HG02798 (cell line): ENCODE data around the gene PLS1.
"Not testable (repeated sequence)": the region's sequence is repeated elsewhere in the genome, so short reads cannot be mapped to it uniquely, and the experiment has no call there.

Experiments used
- ATAC-seq: cut with Tn5 transposase; IDR thresholded peaks from one replicate; pipeline ENCODE4 v1.9.1; 2021; ENCODE audit warnings: mild to moderate bottlenecking; ENCODE audit not compliant: unreplicated experiment, poor library complexity

The PLS1 gene, protein sequence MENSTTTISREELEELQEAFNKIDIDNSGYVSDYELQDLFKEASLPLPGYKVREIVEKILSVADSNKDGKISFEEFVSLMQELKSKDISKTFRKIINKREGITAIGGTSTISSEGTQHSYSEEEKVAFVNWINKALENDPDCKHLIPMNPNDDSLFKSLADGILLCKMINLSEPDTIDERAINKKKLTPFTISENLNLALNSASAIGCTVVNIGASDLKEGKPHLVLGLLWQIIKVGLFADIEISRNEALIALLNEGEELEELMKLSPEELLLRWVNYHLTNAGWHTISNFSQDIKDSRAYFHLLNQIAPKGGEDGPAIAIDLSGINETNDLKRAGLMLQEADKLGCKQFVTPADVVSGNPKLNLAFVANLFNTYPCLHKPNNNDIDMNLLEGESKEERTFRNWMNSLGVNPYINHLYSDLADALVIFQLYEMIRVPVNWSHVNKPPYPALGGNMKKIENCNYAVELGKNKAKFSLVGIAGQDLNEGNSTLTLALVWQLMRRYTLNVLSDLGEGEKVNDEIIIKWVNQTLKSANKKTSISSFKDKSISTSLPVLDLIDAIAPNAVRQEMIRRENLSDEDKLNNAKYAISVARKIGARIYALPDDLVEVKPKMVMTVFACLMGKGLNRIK

DNA sequence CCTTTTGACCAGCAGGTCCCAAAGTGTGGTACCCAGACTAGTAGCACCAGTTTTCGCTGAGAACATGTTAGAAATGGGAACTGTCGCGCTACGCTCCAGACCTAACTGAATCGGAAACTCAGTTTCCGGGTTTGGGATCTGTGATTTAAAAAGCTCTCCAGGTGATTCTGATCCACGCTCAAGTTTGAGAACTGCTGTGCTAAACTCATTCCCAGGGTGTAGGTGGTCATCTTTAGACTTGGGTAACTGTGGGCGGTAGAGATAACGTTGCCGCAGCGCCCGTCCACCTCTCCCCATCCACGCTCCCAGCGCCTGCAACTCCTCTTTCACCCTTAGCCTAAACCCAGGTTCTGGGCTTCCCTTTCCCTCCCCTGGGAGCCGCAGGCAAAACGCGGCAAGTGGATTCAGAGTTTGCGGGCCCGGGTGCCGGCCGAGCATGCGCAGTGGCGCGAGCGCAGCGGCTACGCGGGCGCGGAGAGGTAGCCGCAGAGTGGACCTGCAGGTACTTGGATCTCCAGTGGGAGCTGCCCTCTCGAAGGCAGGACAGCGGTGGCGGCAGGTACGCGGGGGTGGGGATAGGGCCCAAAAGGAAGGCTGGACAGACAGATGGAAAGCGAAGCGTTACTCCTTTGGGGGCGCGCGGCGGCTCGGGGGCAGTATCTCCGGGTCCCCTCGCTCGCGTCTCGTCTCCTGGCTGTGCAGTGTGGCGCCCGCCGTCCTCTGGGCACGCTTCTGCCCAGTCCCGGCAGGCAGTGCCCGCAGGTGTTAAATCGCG, at the start of gene PLS1:
PLS1 (plus strand) TSS at position 443 of the 775 bp plus-strand sequence. CDS start 67,845 bp downstream, outside the sequence.
- ATAC-seq, result peak; percentile 95

DNA sequence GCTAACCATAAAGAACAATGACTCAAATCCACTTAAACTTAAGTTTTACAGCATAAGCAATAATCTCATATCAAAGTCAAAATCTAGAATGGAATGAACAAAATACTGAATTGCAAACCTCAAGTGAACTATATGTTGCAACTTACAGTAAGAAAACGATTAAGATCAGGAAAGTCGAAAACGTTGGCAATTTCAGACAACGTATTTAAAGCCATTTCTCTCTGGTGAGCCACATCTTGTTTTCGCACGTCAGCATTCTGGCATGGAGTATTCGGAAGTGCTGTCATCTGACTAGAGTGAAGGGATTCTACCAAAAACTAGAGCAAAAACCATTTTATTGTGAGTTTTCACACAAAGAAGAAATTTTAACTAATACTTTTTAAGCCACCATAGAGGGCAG, 46.2 kb upstream of the PLS1 start:
- ATAC-seq, result no peak

DNA sequence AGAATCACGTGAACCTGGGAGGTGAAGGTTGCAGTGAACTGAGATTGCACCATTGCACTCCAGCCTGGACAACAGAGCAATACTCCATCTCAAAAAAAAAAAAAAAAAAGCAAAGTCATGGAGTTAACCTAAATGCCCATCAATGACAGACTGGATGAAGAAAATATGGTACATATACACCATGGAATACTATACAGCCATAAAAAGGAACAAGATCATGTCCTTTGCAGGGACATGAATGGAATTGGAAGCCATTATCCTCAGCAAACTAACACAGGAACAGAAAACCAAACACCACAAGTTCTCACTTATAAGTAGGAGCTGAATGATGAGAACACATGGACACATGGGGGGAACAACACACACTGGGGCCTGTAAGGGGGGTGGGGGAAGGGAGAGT, 43.6 kb upstream of the PLS1 start:
- ATAC-seq, result not testable (repeated sequence)

DNA sequence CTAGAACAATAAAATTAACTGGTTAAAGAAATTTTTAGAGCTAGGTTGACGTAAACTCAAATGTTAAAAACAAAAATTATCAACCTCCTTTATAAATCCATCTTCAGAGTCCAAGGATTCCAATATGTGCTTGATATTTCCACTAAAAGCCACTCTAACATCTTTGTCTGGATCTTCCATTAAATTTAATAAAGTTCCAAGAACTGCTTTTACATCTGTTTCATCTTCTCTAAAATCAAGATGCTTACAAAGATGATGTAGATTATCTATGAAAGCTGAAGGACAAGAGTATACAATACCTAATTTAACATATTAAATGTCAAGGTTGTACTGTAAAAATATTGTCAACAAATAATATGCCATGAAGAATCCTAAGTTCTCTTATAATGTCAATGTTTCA, 42.5 kb upstream of the PLS1 start:
- no peak for ATAC-seq

DNA sequence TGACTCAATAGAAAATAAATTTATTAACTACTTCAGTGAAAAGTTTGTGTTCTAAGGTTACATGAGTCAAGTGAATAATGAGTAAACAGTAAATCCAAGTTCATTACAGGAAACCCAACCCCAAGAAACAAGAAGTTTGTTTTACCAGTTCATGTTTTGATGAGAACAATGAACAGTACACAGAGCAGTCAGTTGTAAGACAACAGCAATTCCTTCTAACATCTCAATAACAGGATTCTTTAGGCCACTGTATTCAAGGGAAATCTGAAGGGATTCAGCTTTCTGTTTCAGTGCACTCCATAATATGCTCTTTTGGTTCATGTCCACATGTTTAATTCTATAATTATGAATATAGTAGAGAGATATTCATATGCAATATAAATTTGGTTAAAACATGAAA, 36.1 kb upstream of the PLS1 start:
- no peak for ATAC-seq

DNA sequence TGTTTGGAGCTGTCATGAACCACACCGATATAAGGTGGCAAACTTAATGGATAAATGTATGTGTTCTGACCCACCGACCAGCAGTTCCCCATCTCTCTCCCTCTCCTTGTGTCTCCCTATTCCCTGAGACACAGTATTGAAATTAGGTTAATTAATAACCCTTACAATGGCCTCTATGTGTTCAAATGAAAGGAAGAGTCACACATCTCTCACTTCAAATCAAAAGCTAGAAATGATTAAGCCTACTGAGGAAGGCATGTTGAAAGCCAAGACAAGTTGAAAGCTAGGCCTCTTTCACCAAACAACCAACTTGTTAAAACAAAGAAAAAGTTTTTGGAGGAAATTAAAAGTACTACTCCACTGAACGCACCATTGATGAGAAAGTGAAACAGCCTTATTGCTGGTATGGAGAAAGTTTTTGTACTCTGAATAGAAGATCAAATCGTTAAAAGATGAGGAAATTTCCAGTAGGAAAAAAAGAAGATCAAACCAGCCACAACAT, 32.6 kb upstream of the PLS1 start:
- ATAC-seq, result no peak

DNA sequence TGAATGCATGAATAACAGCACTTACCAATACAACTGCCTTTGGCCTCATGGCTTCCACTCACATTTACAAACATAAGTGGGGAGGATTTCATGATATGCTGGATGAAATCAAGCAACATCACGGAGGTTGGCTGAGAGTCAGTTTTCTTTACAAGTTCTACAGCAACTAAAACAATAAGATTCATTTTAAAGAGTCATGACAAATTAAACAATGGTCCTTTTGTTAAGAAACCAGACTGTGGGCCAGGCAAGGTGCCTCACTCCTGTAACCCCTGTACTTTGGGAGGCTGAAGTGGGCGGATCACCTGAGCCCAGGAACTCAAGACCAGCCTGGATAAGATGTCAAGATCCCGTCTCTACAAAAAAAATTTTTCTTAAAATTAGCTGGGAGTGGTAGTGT, 30.1 kb upstream of the PLS1 start:
- no peak for ATAC-seq

DNA sequence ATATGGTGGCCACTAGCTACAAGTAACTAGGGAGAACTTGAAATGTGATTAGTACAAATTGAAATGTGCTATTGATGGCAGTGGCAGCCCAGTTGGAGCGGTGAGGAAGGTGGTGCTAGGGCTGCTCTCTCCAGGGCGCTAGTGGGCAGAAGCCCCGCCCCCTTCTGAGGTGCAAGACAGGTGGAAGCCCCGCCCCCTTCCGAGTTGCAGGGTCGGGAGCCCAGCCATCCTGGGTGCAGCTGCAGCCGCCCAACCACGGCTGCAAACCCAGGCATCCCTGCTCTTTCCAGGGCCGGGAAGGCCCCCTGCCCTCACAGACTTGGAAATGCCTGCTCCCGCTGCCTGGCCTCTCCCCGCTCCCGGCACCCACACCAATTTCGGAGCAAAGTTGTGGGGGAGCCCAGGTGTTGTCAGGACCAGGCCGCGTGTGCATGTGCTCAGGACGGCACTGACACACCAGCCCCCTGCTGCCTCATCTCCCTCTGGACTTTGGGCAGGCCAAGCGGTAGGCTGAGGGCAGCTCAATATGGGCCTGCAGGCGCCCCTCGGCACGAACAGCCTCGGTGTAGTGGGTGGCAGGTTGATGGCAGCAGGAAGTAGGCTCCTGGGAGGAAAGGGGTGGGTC, 27.7 kb upstream of the PLS1 start:
- no peak for ATAC-seq

DNA sequence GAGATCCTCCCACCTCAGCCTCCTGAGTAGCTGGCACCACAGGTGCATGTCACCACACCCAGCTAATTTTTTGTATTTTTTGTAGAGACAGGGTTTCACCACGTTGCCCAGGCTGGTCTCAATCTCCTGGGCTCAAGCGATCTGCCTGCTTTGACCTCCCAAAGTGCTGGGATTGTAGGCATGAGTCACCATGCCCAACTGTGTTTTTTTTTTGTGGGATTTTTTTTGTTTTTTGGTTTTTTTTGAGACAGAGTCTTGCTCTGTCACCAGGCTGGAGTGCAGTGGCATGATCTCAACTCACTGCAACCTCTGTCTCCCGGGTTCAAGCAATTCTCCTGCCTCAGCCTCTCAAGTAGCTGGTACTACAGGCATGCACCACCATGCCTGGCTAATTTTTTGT, 26.8 kb upstream of the PLS1 start:
- not testable (repeated sequence) for ATAC-seq

DNA sequence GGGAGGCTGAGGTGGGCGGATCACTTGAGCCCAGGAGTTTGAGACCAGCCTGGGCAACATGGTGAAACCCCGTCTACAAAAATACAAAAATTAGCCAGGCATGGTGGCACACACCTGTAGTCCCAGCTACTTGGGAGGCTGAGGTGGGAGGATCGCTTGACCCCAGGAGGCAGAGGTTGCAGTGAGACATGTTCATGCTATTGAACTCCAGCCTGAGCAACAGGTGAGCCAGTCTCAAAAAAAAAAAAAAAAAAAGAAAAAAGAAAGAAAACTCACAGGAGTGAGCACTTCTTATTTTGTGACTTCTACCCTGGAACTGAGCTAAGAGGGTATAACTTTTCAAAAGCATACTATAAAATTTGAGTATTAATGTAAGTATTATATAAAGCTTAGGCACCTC, 22.0 kb upstream of the PLS1 start:
- not testable (repeated sequence) for ATAC-seq

DNA sequence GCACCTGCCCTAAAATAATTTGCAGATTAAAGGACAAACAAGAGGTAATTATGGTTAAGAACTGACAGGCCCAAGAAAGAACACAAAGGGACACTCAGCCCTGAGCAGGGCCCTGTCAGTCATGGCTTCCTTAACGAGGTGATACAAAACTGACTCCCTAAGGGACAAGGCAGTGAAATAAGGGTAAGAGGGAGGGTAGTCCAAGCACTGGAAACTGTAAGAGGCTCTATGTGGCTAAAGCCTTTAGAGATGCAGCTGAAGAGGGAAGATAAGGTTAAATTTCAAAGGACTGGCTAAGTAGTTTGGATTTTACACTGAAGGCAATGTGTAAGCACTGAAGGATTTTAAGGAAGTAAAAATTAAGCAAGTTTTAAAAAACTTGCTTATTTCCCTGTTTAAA, 21.5 kb upstream of the PLS1 start:
- no peak for ATAC-seq

DNA sequence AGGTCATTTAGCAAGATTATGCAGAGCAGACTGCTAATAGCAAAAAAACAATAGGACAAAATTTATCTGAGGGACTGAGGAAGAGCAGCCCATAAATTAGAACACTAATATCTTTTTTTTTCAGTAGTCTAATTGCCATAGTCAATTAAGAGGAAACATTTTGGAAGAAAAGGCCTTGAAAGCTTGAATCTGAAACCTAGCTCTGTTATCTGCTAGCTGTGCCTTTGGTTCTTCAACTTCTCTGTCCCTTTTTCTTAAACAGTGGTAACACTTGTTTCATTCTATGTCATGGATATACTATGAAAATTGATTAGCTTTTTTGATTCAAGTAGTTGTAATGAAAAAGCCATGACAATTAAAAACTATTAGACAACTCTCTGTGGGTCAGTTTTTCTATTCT, 19.4 kb upstream of the PLS1 start:
- no peak for ATAC-seq

DNA sequence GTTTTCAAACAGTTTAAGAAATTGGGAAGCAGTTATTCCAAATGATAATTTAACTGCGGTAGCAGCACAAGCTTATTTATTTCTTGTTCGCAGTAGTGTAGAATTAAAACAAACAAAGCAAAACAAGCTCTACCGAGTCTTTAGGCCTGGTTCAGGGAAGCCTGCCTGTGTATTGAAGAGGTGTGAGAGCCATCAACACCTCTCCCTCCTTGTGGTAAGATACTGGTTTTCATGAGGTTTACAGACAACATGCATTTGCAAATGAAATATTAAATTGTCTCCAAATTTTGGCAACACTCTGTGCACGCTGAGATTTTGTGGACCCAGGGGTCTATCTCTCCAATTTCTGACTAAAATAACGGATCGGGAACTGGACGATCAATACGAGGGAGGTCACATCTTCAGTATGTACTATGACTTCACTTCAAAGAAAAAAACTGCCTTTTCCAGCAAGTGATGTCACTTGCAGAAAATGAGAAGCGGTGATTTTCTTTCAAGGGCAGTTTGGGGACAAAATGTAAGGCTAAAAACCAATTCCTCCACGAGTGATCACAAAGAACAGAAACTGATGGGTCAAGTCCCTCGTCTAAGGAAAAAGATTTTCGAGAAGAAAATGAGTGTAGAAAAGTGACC, 18.4 kb upstream of the PLS1 start:
- ATAC-seq, result no peak

DNA sequence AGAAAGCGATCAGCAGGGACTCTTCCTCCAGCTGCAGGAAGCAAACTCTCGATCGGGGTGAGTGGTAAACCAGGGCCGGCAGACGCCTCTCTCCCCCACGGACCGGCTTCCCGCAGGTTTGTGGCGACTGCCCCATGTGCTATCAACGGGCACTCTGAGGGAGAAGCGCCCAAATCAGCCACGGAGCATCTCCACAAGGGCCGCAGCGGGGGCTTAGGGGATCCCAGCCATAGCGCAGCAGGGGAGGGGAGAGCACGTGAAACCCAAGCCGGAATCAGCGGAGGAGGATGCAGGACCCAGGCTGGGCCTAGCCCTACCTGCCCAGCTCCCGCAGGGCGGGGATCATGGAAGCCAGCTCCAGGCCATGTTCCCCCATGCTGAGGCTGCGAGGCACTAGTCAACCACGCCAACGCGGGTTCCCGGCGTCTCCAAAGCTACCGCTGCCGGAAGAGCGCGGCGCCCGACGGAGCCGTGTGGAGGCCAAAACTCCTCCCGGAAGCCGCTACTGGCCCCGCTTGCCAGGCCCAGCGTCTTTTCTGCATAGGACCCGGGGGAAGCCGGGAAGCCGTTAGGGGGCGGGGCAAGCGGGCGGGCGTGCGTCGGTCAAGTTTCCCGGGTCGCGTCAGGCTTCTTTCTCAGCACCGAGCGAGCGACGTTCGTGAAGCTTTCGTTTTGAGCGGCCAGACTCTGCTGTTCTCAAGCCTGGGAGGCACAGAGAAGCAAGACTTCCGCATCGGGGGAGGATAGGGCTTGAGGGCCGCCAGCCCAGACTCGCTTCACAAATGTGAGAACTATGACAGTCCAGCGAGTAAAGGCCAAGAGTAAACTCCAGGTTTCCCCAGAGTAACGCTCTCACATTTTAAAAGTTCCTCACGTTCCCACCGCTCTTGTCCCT, 17.6 kb upstream of the PLS1 start, which contains the start of gene ATR:
ATR (minus strand) TSS at position 405 of the 895 bp plus-strand sequence; CDS start at position 376, 29 bp downstream.
- peak; percentile 98 for ATAC-seq

DNA sequence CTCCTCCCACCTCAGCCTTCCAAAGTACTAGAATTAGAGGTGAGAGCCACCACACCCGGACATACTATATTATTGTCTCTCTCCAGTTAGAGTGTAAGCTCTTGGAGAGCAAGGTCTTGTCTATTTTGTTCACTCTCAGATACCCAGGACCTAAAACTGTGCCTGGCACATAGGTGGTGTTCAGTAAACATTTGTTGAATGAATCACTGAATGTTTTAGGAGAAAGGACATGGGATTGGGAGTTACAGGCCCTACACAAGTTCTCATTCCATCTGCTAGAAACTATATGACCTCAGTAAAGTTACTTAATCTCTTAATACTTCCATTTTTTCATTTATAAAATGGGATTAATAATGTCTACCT, 16.2 kb upstream of the PLS1 start:
- ATAC-seq, result no peak

DNA sequence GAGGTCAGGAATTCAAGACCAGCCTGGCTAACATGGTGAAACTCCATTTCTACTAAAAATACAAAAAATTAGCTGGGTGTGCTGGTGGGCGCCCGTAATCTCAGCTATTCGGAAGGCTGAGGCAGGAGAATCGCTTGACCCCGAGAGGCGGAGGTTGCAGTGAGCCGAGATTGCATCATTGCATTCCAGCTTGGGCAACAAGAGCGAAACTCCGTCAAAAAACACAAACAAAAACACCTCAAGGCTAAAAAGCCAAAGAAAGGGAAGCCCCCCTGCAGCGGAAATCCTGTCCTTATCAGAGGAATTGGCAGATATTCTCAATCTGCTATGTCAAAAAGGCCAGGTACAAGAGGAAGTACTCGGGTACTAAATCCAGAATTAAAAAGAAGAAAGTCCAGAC, 15.1 kb upstream of the PLS1 start:
- ATAC-seq, result not testable (repeated sequence)

DNA sequence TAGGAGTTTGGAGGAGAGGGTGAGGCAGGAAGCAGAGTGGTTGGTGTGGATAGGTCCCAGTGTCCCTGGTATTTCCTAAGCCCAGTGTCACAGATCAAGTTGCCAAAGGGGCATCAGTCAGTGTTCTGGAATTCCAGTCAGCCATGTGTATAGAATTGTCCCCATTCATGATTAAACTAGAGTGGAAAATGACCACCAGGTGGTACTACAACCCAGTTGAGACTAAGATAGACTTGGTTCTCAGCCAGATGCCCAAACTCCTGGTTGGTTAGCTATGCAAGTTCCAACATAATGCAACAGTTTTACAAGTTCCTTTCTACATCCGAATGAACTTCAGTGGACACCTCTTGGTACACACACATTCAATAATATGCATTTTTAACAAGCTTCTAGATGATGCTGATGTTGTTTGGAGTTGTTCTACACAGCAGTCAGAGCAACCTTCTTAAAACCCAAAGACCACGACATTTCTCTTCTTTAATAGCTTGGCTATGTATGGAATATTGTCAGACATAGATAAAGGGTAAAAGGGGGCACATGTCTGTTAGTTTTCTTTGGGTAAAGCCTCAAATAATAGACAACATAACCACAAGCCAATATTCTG, 9.3 kb upstream of the PLS1 start:
- ATAC-seq, result peak; percentile 77

DNA sequence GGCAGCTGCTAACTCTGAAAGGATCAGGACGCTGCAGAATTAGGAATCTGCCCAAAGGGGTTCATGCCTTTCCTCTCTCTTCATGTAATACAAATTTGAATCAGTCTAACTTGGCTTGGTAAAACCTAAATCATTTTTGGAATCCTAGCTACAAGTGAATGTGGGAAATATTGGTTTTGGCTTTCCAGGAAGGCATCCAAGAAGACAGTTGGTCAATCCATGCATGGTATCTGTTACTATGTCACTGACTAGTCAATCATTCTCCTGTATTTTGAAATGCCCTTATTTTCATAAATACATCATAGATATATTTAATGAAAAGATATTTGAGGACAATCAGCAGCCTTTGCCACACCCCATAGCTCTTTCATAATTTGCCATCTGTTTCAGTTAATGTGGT, 7.5 kb upstream of the PLS1 start:
- ATAC-seq, result no peak

DNA sequence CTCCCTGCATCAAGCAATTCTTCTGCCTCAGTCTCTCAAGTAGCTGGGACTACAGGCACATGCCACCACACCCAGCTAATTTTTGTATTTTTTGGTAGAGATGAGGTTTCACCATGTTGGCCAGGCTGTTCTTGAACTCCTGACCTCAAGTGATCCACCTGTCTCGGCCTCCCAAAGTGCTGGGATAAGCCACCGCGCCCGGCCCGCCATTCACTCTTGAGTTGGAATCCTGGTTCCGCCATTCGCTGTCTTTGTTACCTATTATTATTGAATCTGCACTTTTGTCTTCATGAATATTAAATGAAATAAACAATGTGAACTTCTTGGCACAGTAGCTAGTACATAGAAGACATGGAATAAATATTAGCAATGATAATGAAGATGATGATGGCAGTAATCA, 3.9 kb upstream of the PLS1 start:
- ATAC-seq, result not testable (repeated sequence)
